ACC112 (cell line): ENCODE measurements around the gene THSD7B.
A peak's percentile ranks its signal among the peaks of the same experiment; 100 is the strongest.

Experiments
- H2AFZ ChIP-seq: fragments of 200-600 bp; sonication (generic); one replicate; pipeline ENCODE4 v1.6.0; 2017; ENCODE audit warnings: antibody characterized with exemption, low read length; ENCODE audit not compliant: unreplicated experiment
- H3K27ac ChIP-seq: fragments of 200-600 bp; sonication (generic); 2 replicates; pipeline ENCODE4 v1.5.1; 2014; ENCODE audit warnings: low read depth, mild to moderate bottlenecking, antibody characterized with exemption, low read length, moderate library complexity
- H3K27me3 ChIP-seq: fragments of 200-600 bp; sonication (generic); 2 replicates; pipeline ENCODE4 v1.6.1; 2014; ENCODE audit warnings: mild to moderate bottlenecking, antibody characterized with exemption, low read length, moderate library complexity, mixed read lengths; ENCODE audit not compliant: insufficient read depth
- H3K36me3 ChIP-seq: fragments of 200-600 bp; sonication (generic); 2 replicates; pipeline ENCODE4 v1.6.1; 2016; ENCODE audit warnings: mild to moderate bottlenecking, antibody characterized with exemption, low read length, moderate library complexity, mixed read lengths; ENCODE audit not compliant: insufficient read depth
- H3K4me1 ChIP-seq: fragments of 200-600 bp; sonication (generic); one replicate; pipeline ENCODE4 v1.6.1; 2016; ENCODE audit warnings: low read length, mixed read lengths; ENCODE audit not compliant: insufficient read depth, unreplicated experiment, control insufficient read depth
- H3K4me3 ChIP-seq: fragments of 200-600 bp; sonication (generic); 2 replicates; pipeline ENCODE4 v1.5.1; 2014; ENCODE audit warnings: mild to moderate bottlenecking, low read depth, low read length
- H3K79me2 ChIP-seq: fragments of 200-600 bp; sonication (generic); one replicate; pipeline ENCODE4 v1.6.0; 2016; ENCODE audit warnings: low read length; ENCODE audit not compliant: control insufficient read depth, unreplicated experiment, insufficient read depth

Gene THSD7B

DNA sequence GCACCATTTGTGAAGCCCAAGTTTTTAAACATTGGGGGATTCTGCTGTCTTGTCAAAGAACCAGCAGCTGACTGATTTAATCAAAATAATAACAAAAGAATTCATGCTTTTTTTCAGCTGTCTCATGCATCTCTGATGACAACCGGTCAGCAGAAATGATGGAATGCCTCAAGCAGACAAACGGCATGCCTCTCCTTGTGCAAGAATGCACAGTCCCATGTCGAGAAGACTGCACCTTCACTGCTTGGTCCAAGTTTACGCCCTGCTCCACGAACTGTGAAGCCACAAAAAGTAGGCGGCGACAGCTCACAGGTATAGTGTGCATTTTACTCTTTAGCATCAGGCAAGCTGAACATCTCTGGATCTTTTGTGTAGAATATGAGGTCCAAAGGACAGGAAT is 640.2 kb downstream of the THSD7B start:
- Histone ChIP-seq H2AFZ (no peak overlapping the region), H3K4me3 (no peak overlapping the region), H3K27me3 (no peaks in the 10 kb centered on the region), H3K27ac (no peak overlapping the region), H3K4me1 (no peaks in the 10 kb centered on the region), H3K36me3 (no peaks in the 10 kb centered on the region), H3K79me2 (no peaks in the 10 kb centered on the region)

DNA sequence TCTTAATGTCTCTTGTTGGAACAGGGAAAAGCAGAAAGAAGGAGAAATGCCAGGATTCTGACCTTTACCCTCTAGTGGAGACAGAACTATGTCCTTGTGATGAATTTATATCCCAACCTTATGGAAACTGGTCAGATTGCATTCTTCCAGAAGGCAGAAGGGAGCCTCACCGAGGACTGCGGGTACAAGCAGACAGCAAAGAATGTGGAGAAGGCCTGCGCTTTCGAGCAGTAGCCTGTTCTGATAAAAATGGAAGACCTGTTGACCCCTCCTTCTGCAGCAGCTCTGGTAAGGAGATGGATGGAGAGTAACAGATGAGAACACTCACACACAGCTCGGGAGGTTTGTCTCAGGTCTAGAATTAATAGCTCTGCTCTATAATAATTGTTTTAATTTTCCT is 646.2 kb downstream of the THSD7B start:
- no peaks in the 10 kb centered on the region for H3K27me3 ChIP-seq
- H3K4me3 ChIP-seq: no peak overlapping the region
- H2AFZ ChIP-seq: no peak overlapping the region
- H3K36me3 ChIP-seq: no peaks in the 10 kb centered on the region
- H3K79me2 ChIP-seq: no peaks in the 10 kb centered on the region
- no peaks in the 10 kb centered on the region for H3K4me1 ChIP-seq
- no peak overlapping the region for H3K27ac ChIP-seq

- H3K79me2 ChIP-seq: no peaks in the 10 kb centered on the region
- H3K4me3 ChIP-seq: no peak overlapping the region
- no peaks in the 10 kb centered on the region for H3K36me3 ChIP-seq
- H3K27me3 ChIP-seq: no peaks in the 10 kb centered on the region
- H2AFZ ChIP-seq: no peak overlapping the region
- peaks cover 7% of the 10 kb centered on the region for H3K4me1 ChIP-seq
- no peak overlapping the region for H3K27ac ChIP-seq
Measured at GRCh38 chr2:137420744-137421143, 655.4 kb downstream of the THSD7B start.

DNA sequence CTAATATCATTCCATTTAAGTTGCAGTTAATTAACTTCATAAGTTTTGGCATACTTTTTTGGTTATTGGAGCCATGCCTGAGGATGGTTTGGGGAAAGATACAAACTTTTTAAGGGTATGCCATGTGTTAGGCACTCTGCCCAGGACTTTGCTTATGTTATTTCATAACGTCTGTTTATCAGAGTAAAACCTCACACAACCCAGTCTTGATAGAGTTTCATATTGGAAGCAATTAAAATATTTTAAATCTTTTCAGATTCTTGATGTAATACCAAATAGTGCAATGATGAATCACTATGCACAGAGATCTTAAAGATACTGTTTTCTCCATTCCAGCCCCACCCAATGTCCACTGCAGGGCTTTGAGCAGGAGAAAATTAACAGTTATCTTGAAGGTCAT is 669.8 kb downstream of the THSD7B start:
- Histone ChIP-seq H3K79me2 (no peaks in the 10 kb centered on the region), H3K27ac (0 out of 2 replicates have a peak overlapping the region, but pooled peaks have one; percentile 26), H3K4me1 (peaks cover 22% of the 10 kb centered on the region), H3K36me3 (no peaks in the 10 kb centered on the region), H3K27me3 (no peaks in the 10 kb centered on the region), H2AFZ (peak overlapping the region; percentile 31), H3K4me3 (peak overlapping the region; percentile 11; the same call in 1 of the 2 replicates)

- no peaks in the 10 kb centered on the region for H3K36me3 ChIP-seq
- no peak overlapping the region for H3K4me3 ChIP-seq
- H3K4me1 ChIP-seq: peaks cover 22% of the 10 kb centered on the region
Measured at GRCh38 chr2:137437386-137437785, 672.0 kb downstream of the THSD7B start.

DNA sequence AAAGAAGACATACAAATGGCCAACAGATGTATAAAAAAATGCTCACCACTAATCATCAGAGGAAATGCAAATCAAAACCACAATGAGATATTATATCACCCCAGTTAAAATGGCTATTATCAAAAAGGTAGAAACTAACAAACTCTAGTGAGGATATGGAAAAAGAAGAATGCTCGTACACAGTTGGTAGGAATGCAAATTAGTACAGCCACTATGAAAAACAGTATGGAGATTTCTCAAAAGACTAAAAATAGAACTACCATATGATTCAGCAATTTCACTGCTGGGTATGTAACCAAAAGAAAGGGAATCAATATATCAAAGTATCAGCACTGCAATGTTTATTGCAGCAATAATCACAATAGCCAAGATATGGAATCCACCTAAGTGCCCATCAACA is 679.6 kb downstream of the THSD7B start:
- Histone ChIP-seq H3K27ac (no peak overlapping the region), H3K4me1 (no peaks in the 10 kb centered on the region), H3K79me2 (no peaks in the 10 kb centered on the region), H3K27me3 (no peaks in the 10 kb centered on the region), H2AFZ (no peak overlapping the region), H3K4me3 (no peak overlapping the region), H3K36me3 (no peaks in the 10 kb centered on the region)

More at GRCh38 chr2:137437386-137437785, 672.0 kb downstream of the THSD7B start:
- no peaks in the 10 kb centered on the region for H3K27me3 ChIP-seq
- H3K79me2 ChIP-seq: no peaks in the 10 kb centered on the region
- H3K27ac ChIP-seq: no peak overlapping the region
- H2AFZ ChIP-seq: no peak overlapping the region

DNA sequence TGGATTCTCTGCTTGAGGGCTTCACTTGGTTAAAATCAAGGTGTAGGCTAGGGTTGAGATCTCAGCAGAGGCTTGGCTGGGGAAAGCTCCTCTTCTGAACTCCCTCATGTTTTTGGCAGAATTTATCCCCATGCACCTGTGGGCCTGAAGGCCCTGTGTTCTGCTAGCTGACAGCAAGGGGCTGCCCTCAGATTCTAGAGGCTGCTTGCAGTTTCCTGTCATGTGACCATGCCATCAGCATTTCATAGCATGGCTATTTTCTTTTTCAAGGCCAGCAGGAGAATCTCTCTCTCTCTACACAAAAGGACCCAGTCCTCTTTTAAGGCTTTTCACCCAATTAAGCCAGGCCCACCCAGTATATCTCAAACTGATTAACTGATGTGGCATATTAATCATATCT is 684.1 kb downstream of the THSD7B start:
- no peak overlapping the region for H2AFZ ChIP-seq
- H3K36me3 ChIP-seq: no peaks in the 10 kb centered on the region
- no peaks in the 10 kb centered on the region for H3K4me1 ChIP-seq
- no peak overlapping the region for H3K4me3 ChIP-seq
- H3K27ac ChIP-seq: no peak overlapping the region
- H3K27me3 ChIP-seq: no peaks in the 10 kb centered on the region
- no peaks in the 10 kb centered on the region for H3K79me2 ChIP-seq

GRCh38 chr2:137454886-137455285 is 689.5 kb downstream of the THSD7B start:
- Histone ChIP-seq H3K79me2 (no peaks in the 10 kb centered on the region), H3K4me3 (no peak overlapping the region), H3K36me3 (no peaks in the 10 kb centered on the region), H2AFZ (no peak overlapping the region), H3K27me3 (no peaks in the 10 kb centered on the region), H3K4me1 (no peaks in the 10 kb centered on the region), H3K27ac (no peak overlapping the region)

DNA sequence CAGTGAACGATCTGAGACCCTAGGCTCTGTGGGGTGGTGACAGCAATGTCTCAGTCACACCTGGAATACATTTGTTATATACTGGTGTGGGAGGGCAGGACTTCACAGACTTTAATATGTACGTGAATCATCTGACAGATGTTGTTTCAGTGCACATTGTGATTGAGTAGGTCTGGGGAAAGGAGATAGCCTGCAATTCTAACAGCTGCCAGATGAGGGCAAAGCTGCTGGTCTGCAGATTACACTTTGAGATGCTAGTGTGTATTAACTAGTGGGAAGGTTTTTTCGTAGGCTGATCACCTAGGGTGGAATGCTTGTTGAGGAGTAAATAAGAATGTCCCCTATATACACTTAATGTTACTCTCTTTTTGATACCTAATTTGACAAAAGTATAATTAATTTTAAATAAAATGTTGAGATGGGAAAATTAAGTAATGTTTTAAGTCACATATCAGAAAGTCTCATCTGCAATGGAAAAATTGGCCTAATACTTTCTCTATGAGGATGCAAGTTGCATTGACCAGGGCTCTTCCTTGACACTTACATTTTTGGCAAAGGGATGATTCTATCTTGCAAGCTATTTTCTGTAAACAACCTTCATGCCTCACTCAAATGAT is 702.0 kb downstream of the THSD7B start:
- Histone ChIP-seq H3K4me1 (no peaks in the 10 kb centered on the region), H3K27ac (no peak overlapping the region), H2AFZ (no peak overlapping the region), H3K4me3 (no peak overlapping the region), H3K79me2 (no peaks in the 10 kb centered on the region), H3K27me3 (no peaks in the 10 kb centered on the region), H3K36me3 (no peaks in the 10 kb centered on the region)

DNA sequence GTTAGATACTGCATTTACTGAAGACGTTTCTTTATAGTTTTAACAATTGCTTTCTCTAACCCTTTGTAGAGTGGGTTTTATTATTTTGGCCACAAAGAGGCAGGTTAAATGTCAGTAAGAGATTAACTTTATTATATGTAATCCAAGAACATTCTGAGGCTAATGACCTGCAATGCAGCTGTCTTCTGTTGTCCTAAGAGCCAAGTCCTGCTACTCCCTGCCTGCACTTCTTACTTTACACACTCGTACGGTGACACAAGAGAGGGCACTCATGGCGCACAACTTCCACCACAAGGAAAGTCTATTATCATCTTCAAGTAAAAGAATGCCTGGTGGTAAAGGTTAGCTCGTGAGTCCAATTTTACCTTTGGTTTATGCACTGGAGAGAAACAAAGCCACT is 727.9 kb downstream of the THSD7B start:
- Histone ChIP-seq H3K79me2 (no peaks in the 10 kb centered on the region), H2AFZ (no peak overlapping the region), H3K27me3 (no peaks in the 10 kb centered on the region), H3K36me3 (no peaks in the 10 kb centered on the region), H3K4me3 (no peak overlapping the region), H3K4me1 (no peaks in the 10 kb centered on the region), H3K27ac (no peak overlapping the region)

DNA sequence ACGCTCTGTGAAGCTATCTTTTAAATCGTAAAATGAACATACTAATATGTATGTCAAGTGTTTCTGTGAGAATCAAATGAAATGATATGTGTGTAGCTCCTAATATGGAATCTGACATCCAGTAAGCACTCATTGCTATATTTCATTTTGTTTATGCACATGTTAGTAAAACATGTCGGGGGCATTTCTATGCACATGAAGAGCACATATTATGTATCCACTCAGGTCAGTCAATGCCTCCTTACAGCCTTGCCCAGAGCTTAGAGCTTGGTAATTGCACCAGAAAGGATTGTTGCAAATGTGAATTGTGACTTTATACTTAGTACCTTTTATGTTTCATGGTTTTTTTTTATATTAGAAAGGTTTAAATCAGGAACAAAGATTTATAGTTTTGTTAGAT is 735.3 kb downstream of the THSD7B start:
- no peak overlapping the region for H3K27ac ChIP-seq
- no peaks in the 10 kb centered on the region for H3K27me3 ChIP-seq
- H3K36me3 ChIP-seq: no peaks in the 10 kb centered on the region
- no peaks in the 10 kb centered on the region for H3K79me2 ChIP-seq
- no peaks in the 10 kb centered on the region for H3K4me1 ChIP-seq
- no peak overlapping the region for H2AFZ ChIP-seq
- H3K4me3 ChIP-seq: no peak overlapping the region
